DOHH2 (cell line): ENCODE data around the gene CDK2.

Source experiments
- EZH2phosphoT487 ChIP-seq: fragments of 200-600 bp; sonication (generic); IDR thresholded peaks from 2 replicates; pipeline ENCODE4 v1.6.1; 2017; ENCODE audit warnings: borderline replicate concordance, mild to moderate bottlenecking, antibody characterized with exemption, low read length, moderate library complexity, mixed read lengths
- TF ChIP-seq, protein P1 (sequence below): fragments of 200-600 bp; sonication (generic); IDR thresholded peaks from one replicate; pipeline ENCODE4 v1.5.1; 2014; ENCODE audit warnings: antibody characterized with exemption, mild to moderate bottlenecking, low read depth, low read length; ENCODE audit not compliant: poor library complexity, severe bottlenecking

- TF ChIP-seq, protein P1, sequence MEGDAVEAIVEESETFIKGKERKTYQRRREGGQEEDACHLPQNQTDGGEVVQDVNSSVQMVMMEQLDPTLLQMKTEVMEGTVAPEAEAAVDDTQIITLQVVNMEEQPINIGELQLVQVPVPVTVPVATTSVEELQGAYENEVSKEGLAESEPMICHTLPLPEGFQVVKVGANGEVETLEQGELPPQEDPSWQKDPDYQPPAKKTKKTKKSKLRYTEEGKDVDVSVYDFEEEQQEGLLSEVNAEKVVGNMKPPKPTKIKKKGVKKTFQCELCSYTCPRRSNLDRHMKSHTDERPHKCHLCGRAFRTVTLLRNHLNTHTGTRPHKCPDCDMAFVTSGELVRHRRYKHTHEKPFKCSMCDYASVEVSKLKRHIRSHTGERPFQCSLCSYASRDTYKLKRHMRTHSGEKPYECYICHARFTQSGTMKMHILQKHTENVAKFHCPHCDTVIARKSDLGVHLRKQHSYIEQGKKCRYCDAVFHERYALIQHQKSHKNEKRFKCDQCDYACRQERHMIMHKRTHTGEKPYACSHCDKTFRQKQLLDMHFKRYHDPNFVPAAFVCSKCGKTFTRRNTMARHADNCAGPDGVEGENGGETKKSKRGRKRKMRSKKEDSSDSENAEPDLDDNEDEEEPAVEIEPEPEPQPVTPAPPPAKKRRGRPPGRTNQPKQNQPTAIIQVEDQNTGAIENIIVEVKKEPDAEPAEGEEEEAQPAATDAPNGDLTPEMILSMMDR: no peak
- TF ChIP-seq EZH2phosphoT487: no peak
Measured at GRCh38 chr12:55997535-55997859, 30.9 kb downstream of the CDK2 start.
